IPS DF 19.7 (cell line): ENCODE results near the gene DUSP21.
"Not testable (repeated sequence)": the region's sequence is repeated elsewhere in the genome, so short reads cannot be mapped to it uniquely, and the experiment has no call there.

Experiments
- DNase-seq: peaks from one replicate; pipeline ENCODE4 v3.0.0-alpha.2; 2013; ENCODE audit warnings: low read depth, low spot score

The DUSP21 gene

GRCh38 chrX:44876086-44876485 lies 32.3 kb downstream of the DUSP21 start:
- DNase-seq, result no peak

GRCh38 chrX:44876767-44877166 lies 32.9 kb downstream of the DUSP21 start:
- no peak for DNase-seq

GRCh38 chrX:44878780-44879179 lies 35.0 kb downstream of the DUSP21 start:
- DNase-seq, result no peak

- no peak for DNase-seq
Observed at GRCh38 chrX:44881549-44881948, 37.7 kb downstream of the DUSP21 start.

- DNase-seq, result no peak
Observed at GRCh38 chrX:44882635-44883034, 38.8 kb downstream of the DUSP21 start.

- no peak for DNase-seq
Observed at GRCh38 chrX:44884944-44885343, 41.1 kb downstream of the DUSP21 start.

GRCh38 chrX:44889824-44890223 lies 46.0 kb downstream of the DUSP21 start:
- DNase-seq, result no peak

- no peak for DNase-seq
Observed at GRCh38 chrX:44890247-44890646, 46.4 kb downstream of the DUSP21 start.

- not testable (repeated sequence) for DNase-seq
Observed at GRCh38 chrX:44890687-44891086, 46.9 kb downstream of the DUSP21 start.

- DNase-seq, result no peak
Observed at GRCh38 chrX:44891642-44892041, 47.8 kb downstream of the DUSP21 start.
